HG02798 (cell line): ENCODE measurements around the gene MYRFL.
"Not testable (repeated sequence)": the region's sequence is repeated elsewhere in the genome, so short reads cannot be mapped to it uniquely, and the experiment has no call there.

ENCODE experiments used
- ATAC-seq: cut with Tn5 transposase; IDR thresholded peaks from one replicate; pipeline ENCODE4 v1.9.1; 2021; ENCODE audit warnings: mild to moderate bottlenecking; ENCODE audit not compliant: unreplicated experiment, poor library complexity

The MYRFL gene

GRCh38 chr12:69978020-69978419, 153.0 kb downstream of the MYRFL start:
- ATAC-seq, result no peak

GRCh38 chr12:69981881-69982475, 157.0 kb downstream of the MYRFL start:
- no peak for ATAC-seq

DNA sequence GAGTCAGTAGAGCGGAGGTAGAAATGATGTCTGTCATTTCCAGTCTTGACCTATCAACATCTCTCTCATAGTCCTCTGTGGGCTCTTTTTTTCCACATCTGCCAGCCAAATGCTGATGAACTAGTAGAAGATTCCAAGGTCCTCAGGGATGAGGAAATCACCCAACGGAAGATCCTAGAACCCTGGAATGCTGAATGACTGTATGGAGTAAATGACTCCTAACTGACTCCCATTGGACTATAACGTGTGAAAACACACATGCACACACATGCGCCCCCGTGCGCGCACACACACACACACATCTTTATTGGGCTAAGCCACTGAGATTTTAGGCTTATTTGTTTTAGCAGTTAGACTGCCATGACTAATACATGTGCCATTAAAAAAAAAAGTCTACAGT, 159.2 kb downstream of the MYRFL start:
- no peak for ATAC-seq

DNA sequence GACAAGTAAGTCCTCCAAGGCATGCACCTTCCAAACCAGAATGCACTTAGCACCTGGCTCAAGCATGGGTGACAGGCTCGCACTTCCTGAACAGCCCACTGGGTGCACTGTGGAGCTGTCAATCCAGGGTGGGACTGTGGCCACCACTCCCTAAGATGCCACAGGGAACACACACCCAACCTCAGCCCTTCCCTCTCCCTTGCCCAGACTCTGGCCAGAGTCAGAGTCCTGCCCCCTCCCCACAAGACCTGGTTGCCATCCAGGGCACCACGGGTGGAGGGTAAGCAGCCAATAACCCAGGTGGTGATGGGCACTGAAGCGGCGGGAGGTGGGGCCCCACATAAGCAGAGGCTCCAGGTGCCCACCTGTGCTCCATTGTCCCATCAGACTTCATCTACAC, 160.6 kb downstream of the MYRFL start:
- peak; percentile 80 for ATAC-seq

DNA sequence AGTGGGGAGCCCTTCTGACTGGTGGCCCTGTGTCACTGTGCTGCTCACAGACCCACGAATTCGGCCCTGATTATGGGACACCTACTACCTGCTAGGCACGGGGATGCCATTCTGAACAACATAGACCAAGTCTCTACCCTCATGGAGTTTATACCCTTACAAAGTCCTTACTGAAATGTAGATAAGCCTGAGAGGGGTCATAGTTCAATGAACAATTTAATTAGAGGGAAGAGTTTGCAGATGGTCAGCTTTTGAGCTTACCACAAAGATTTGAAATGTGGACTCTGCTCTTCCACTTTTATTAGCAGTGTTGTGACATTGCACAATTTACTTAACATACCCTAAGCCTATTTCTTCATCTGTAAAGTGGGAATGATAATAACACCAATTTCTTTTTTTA, 161.1 kb downstream of the MYRFL start:
- no peak for ATAC-seq

DNA sequence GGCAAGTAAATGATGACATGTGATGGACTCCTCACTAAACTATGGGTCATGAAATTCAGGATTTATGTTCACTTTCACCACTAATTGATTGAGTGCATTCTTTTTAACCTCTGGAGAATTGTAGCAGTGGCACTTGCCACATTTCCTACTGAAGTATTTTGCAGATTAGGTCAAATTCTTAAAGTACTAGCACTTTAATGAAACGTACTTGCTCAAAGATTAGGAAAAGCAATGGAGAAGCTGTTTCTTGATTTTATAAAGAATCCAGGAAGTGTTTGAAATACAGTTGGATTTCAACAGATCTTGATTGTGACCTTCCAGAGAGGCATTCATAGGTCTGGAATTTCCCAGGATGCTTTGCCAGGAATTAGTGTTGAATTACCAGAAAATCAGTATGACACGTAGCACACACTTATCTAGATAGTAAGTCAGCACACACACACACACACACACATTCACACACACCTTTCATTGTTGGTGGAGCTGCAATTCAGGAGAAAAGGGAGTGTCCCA, 162.6 kb downstream of the MYRFL start:
- no peak for ATAC-seq

GRCh38 chr12:69988481-69989321, 163.7 kb downstream of the MYRFL start:
- ATAC-seq, result no peak

- no peak for ATAC-seq
Observed at GRCh38 chr12:69991690-69992288, 166.8 kb downstream of the MYRFL start.

GRCh38 chr12:69993433-69993832, 168.4 kb downstream of the MYRFL start:
- ATAC-seq, result no peak

GRCh38 chr12:69994086-69994485, 169.1 kb downstream of the MYRFL start:
- ATAC-seq, result not testable (repeated sequence)

GRCh38 chr12:69994724-69995173, 169.7 kb downstream of the MYRFL start:
- no peak for ATAC-seq

DNA sequence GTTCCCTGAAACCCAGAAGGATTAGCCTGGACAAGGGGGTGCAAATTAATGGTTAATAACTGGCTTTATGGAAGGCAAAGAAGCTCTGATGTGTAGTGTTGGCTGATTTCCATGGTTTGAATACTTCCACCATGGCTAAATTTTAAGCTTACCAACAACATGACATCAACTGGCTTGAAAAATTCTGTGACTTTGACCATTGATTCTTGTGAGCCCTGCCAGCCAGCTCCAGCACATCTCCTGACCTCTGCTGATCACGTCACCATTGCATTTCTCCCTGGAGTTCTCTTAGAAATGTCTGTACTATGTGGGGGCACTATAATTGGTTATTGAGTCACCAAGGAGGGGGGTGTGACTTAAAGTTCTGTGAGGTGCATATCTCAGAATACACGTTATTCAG, 171.2 kb downstream of the MYRFL start:
- no peak for ATAC-seq

GRCh38 chr12:69996722-69997121, 171.7 kb downstream of the MYRFL start:
- ATAC-seq, result no peak

DNA sequence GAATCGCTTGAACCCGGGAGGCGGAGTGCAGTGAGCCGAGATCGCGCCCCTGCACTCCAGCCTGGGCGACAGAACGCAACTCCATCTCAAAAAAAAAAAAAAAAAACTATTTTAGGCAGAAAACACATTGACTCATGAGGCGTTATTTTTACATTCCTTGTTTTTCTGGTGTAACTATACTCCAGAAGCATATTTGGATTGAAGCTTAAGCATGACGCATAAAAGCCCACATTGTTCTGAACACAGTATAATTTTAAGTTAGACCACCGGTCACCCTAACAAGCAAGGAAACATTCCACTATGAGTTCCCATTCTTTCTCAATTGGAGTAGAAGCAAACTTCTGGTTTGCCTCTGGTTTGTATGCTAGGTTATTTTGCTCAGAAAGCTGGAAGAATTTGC, 173.0 kb downstream of the MYRFL start:
- ATAC-seq, result no peak

GRCh38 chr12:69998922-69999321, 173.9 kb downstream of the MYRFL start:
- no peak for ATAC-seq

DNA sequence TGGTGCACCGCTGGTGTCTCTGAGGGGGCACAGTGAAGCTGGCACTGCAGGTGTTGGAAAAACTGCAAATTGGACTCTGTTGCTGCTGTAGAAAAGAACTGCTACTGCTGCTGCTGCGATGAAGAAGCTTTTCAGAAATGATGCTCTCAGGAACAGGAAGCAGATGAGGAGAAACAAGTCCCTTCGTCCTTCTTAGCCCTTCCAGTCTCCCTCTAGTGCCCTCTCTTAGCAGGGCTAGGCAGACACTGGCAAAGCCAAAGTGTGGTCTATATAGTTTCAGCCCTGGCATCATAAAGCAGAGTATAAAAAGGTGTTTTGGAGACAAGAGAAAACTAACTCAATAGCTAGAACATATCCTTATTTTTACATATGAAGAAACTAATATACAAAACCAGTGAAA, 174.5 kb downstream of the MYRFL start:
- no peak for ATAC-seq

GRCh38 chr12:70002097-70002911, 177.3 kb downstream of the MYRFL start:
- ATAC-seq, result no peak

- ATAC-seq, result no peak
Observed at GRCh38 chr12:70002912-70003255, 177.9 kb downstream of the MYRFL start.

DNA sequence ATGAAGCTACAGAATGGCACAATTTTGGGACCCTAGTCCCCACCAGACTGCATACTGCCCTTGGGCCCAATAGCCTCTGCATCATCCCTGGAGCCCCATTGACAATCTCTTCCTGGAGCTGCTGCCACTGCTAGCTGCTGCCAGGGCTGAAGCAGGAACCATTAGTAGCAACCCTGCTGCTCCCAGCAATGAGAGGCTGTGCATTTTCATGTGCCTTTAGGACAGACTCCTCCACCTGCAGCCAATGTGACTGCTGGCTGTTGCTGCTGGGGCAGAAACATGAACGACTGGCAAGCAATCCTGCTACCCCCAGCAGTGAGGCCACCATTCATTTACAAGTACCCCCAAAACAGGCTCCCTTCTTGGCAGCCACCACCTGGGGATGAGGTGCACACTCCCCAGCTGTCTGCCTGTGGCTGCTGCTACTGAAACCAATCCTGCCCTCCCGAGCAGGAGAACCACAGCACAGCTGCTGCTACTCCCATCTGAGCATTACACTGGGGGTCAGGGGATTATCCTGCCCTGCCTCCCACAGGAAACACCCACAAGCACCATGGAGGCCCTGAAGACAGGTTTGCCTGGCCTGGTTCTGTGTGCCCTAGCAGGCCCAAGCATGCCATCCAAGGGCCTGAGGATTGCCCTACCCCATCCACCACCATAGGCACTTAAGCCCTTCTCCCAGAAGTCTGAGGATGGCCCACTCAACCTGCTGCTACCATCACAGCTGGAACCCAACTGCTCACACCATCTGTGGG, 181.0 kb downstream of the MYRFL start:
- ATAC-seq, result no peak

DNA sequence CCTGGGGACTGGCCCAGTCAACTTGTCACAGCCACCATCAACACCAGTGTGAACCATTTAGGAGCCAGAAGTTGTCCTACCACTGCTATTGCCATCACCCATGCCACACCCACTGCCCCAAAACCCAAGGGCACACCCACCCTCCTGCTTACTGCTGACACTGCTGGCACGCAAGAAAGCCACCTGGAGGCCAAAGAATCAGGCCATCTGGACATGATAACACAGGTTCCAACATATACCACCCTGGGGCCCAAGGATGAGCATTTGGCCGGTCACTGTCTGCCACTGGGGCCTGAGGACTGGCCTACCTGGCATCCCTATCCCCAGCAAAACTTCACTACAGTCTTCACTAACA, 181.6 kb downstream of the MYRFL start:
- no peak for ATAC-seq
